Smooth muscle cell (in vitro differentiated cells): ENCODE results near the gene ACSS1. TPM values are rescaled to one million over a fixed set of nuclear protein-coding genes. Genes with fewer than 3 reads are reported as not detected.

Experiments used
- DNase-seq: peaks from one replicate; lab custom pipeline; 2025; ENCODE audit not compliant: unreplicated experiment; lab: John Stamatoyannopoulos, UW
- H2AFZ ChIP-seq: fragments of 200-600 bp; sonication (generic); 2 replicates; pipeline ENCODE4 v1.6.0; 2016; ENCODE audit warnings: antibody characterized with exemption, low read depth, mild to moderate bottlenecking
- H3F3A ChIP-seq: fragments of 200-600 bp; sonication (generic); 2 replicates; pipeline ENCODE4 v1.6.0; 2017; ENCODE audit warnings: antibody characterized with exemption, low read depth
- H3K27ac ChIP-seq: fragments of 200-600 bp; sonication (generic); 2 replicates; pipeline ENCODE4 v1.5.1; 2016; ENCODE audit warnings: low read depth, mild to moderate bottlenecking
- H3K27me3 ChIP-seq: fragments of 200-600 bp; sonication (generic); 2 replicates; pipeline ENCODE4 v1.6.1; 2016; ENCODE audit warnings: low read depth, mild to moderate bottlenecking
- H3K36me3 ChIP-seq: fragments of 200-600 bp; sonication (generic); 2 replicates; pipeline ENCODE4 v1.5.1; 2016; ENCODE audit warnings: low read depth
- H3K4me1 ChIP-seq: fragments of 200-600 bp; sonication (generic); 2 replicates; pipeline ENCODE4 v1.5.1; 2016; ENCODE audit warnings: low read depth
- H3K4me2 ChIP-seq: fragments of 200-600 bp; sonication (generic); 2 replicates; pipeline ENCODE4 v1.6.0; 2016; ENCODE audit warnings: mild to moderate bottlenecking
- H3K4me3 ChIP-seq: fragments of 200-600 bp; sonication (generic); 2 replicates; pipeline ENCODE4 v1.5.1; 2016; ENCODE audit warnings: mild to moderate bottlenecking
- H3K79me2 ChIP-seq: fragments of 200-600 bp; sonication (generic); 2 replicates; pipeline ENCODE4 v1.6.0; 2016; ENCODE audit warnings: low read depth, mild to moderate bottlenecking
- H3K9ac ChIP-seq: fragments of 200-600 bp; sonication (generic); 2 replicates; pipeline ENCODE4 v1.6.0; 2016; ENCODE audit warnings: low read depth
- H3K9me3 ChIP-seq: fragments of 200-600 bp; sonication (generic); replicated peaks from 2 replicates; pipeline ENCODE4 v1.5.1; 2016; ENCODE audit warnings: low read depth
- H4K20me1 ChIP-seq: fragments of 200-600 bp; sonication (generic); 2 replicates; pipeline ENCODE4 v1.6.0; 2016; ENCODE audit warnings: low read depth
- WGBS: methylation state at CpG from one replicate; pipeline ENCODE4 v1.1.7; 2016; ENCODE audit warnings: low lambda C conversion rate; 5-methylcytosine and 5-hydroxymethylcytosine counted together
- polyA plus RNA-seq: library from polyadenylated mRNA; unstranded; fragments of >200 nt; fragmentation: Nextera tagmentation; extraction: Ambion mirVana; gene quantifications from 2 replicates; pipeline ENCODE4 v1.2.1, GENCODE V29; 2016
- total RNA-seq: library from RNA; depleted of rRNA; stranded (reverse); fragments of >200 nt; gene quantifications from 2 replicates; pipeline ENCODE4 v1.2.3, GENCODE V29; 2014
- TF ChIP-seq, protein P1 (sequence below): fragments of 200-600 bp; sonication (generic); IDR thresholded peaks from 2 replicates; pipeline ENCODE4 v1.5.1; 2017; ENCODE audit warnings: borderline replicate concordance, mild to moderate bottlenecking, antibody characterized with exemption; ENCODE audit not compliant: insufficient read depth, poor library complexity, severe bottlenecking

ACSS1 gene
- total and polyA plus RNA-seq, 2 experiments from 2014 or later, result 2.4 to 2.8 TPM

- Histone ChIP-seq H4K20me1 (no peaks in the 10 kb centered on the region), H3K9ac (no peak overlapping the region), H2AFZ (no peak overlapping the region), H3K27me3 (no peaks in the 10 kb centered on the region), H3K4me3 (no peak overlapping the region), H3K27ac (no peak overlapping the region), H3K4me1 (peaks cover 7% of the 10 kb centered on the region), H3K9me3 (no peaks in the 10 kb centered on the region), H3K4me2 (no peak overlapping the region), H3F3A (no peaks in the 10 kb centered on the region), H3K36me3 (no peaks in the 10 kb centered on the region), H3K79me2 (no peaks in the 10 kb centered on the region)
- TF ChIP-seq, protein P1, sequence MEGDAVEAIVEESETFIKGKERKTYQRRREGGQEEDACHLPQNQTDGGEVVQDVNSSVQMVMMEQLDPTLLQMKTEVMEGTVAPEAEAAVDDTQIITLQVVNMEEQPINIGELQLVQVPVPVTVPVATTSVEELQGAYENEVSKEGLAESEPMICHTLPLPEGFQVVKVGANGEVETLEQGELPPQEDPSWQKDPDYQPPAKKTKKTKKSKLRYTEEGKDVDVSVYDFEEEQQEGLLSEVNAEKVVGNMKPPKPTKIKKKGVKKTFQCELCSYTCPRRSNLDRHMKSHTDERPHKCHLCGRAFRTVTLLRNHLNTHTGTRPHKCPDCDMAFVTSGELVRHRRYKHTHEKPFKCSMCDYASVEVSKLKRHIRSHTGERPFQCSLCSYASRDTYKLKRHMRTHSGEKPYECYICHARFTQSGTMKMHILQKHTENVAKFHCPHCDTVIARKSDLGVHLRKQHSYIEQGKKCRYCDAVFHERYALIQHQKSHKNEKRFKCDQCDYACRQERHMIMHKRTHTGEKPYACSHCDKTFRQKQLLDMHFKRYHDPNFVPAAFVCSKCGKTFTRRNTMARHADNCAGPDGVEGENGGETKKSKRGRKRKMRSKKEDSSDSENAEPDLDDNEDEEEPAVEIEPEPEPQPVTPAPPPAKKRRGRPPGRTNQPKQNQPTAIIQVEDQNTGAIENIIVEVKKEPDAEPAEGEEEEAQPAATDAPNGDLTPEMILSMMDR, result no peak
- WGBS, result 29% methylated on average over 3 of the region's 3 CpGs
- DNase-seq, result no peak
Measured at GRCh38 chr20:25031241-25031640, 26.7 kb downstream of the ACSS1 start.

- Histone ChIP-seq H3K9me3 (no peaks in the 10 kb centered on the region), H2AFZ (no peak overlapping the region), H3K36me3 (no peaks in the 10 kb centered on the region), H3K4me3 (no peak overlapping the region), H3K79me2 (no peaks in the 10 kb centered on the region), H3K9ac (no peak overlapping the region), H4K20me1 (no peaks in the 10 kb centered on the region), H3F3A (no peaks in the 10 kb centered on the region), H3K4me1 (peaks cover 7% of the 10 kb centered on the region), H3K27me3 (no peaks in the 10 kb centered on the region), H3K27ac (no peak overlapping the region), H3K4me2 (no peak overlapping the region)
- TF ChIP-seq, protein P1, result no peak
- 90% methylated on average over 8 of the region's 8 CpGs for WGBS
- DNase-seq, result no peak
Measured at GRCh38 chr20:25030649-25031207, 27.2 kb downstream of the ACSS1 start.

- WGBS, result 96% methylated on average over 5 of the region's 5 CpGs
- Histone ChIP-seq H4K20me1 (no peaks in the 10 kb centered on the region), H3K9me3 (no peaks in the 10 kb centered on the region), H3K36me3 (no peaks in the 10 kb centered on the region), H3K27me3 (no peaks in the 10 kb centered on the region), H3K79me2 (no peaks in the 10 kb centered on the region), H3F3A (no peaks in the 10 kb centered on the region), H3K27ac (no peak overlapping the region), H3K4me3 (no peak overlapping the region), H3K9ac (no peak overlapping the region), H3K4me1 (peaks cover 7% of the 10 kb centered on the region), H2AFZ (no peak overlapping the region), H3K4me2 (no peak overlapping the region)
- no peak for DNase-seq
- TF ChIP-seq, protein P1, result no peak
Measured at GRCh38 chr20:25030007-25030648, 27.8 kb downstream of the ACSS1 start.
